A673 (cell line): Measurements from ENCODE around the gene DPYSL5.

Experiments used
- CTCF ChIP-seq: fragments of 300-800, 200-600 bp; sonication (generic); conservative IDR thresholded peaks from 2 replicates; pipeline ENCODE4 v1.5.1; 2017; ENCODE audit warnings: low read depth, mild to moderate bottlenecking, antibody characterized with exemption, low read length, moderate library complexity, mixed read lengths
- EZH2 ChIP-seq: fragments of 200-600 bp; sonication (generic); IDR thresholded peaks from 2 replicates; pipeline ENCODE4 v1.6.1; 2017; ENCODE audit warnings: borderline replicate concordance, low read depth, mild to moderate bottlenecking, mixed read lengths, antibody characterized with exemption, low read length; ENCODE audit not compliant: poor library complexity, severe bottlenecking

- TF ChIP-seq CTCF (no peak), EZH2 (no peak)
Observed at GRCh38 chr2:26894136-26894535, 46.2 kb downstream of the DPYSL5 start.
